Upper lobe of right lung (tissue), 1 donor: ENCODE data around the gene SAMD10. TPM values are rescaled to one million over a fixed set of nuclear protein-coding genes. Genes with fewer than 3 reads are reported as not detected.

Source experiments
- ATAC-seq: fragments of 200-7000 bp; cut with Tn5 transposase; one replicate; pipeline ENCODE4 v1.9.1; 2020; ENCODE audit warnings: mild to moderate bottlenecking, moderate library complexity
- DNase-seq: peaks from one replicate; pipeline ENCODE4 v3.0.0-alpha.2; 2020
- H3K27ac ChIP-seq: fragments of 200-600 bp; one replicate; pipeline ENCODE4 v1.8.0; 2022
- H3K27me3 ChIP-seq: fragments of 200-600 bp; one replicate; pipeline ENCODE4 v1.8.0; 2022; ENCODE audit warnings: mild to moderate bottlenecking
- H3K36me3 ChIP-seq: fragments of 200-600 bp; one replicate; pipeline ENCODE4 v1.8.0; 2022
- H3K4me1 ChIP-seq: fragments of 200-600 bp; one replicate; pipeline ENCODE4 v1.8.0; 2022
- H3K4me3 ChIP-seq: fragments of 200-600 bp; one replicate; pipeline ENCODE4 v1.8.0; 2022; ENCODE audit warnings: mild to moderate bottlenecking
- H3K9me3 ChIP-seq: fragments of 200-600 bp; one replicate; pipeline ENCODE4 v1.8.0; 2022
- intact Hi-C: fragments of 100-400 bp; cut with DNase I; formaldehyde crosslinking; loops from one replicate; pipeline ENCODE4 v1.11.0; 2022
- total RNA-seq: library from RNA; stranded (reverse); fragmentation: NEBNext Ultra II Directional; extraction: Animal tissue kit (Norgen Biotek cat#: 25700); gene quantifications from one replicate; pipeline ENCODE4 v1.2.1, GENCODE V29; 2021
- TF ChIP-seq, protein P1 (sequence below): fragments of 200-600 bp; IDR thresholded peaks from one replicate; pipeline ENCODE4 v1.8.0; 2022; ENCODE audit warnings: antibody characterized with exemption
- donor health status: DM: no; HTN: yes; CAD: no; lungs with severe emphysema.

SAMD10 gene
- total RNA-seq, 1 donor from 2014 or later = 4.3 TPM

DNA sequence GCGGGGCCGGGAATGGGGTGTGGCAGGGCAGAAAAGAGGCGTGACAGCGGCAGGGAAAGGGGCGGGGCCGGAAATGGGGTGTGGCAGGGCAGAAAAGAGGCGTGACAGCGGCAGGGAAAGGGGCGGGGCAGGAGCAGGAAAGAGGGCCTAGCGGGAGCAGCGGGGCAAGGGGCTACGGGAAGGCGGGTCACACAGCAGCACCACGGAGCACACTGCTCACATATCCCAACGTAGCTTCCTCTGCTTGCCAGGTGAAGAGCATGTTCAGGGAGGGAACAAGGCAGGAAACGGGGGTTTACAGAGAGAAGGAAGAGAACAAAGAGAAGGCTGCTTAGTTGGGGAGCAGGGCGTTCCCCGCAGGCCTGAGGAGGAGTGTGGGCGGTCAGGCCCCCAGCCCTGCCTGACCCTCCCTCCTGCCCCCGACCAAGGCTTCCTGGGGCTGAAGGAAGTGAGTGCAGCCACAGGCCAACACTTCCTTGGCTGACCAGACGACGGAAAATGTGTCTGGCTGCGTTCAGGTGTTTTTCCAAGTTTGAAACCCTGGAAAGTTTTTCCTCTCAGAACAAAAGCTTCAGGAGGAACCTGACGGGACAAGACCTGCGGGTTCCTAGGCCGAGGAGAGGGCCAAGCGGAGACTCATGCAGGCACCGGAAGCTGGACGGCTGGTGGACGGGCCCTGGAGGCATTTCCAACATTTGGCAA is 37.0 kb downstream of the SAMD10 start:
- Histone ChIP-seq H3K4me3 (no peak overlapping the region), H3K27ac (peak overlapping the region; percentile 77), H3K9me3 (no peaks in the 10 kb centered on the region), H3K36me3 (peaks cover 62% of the 10 kb centered on the region), H3K4me1 (peaks cover 25% of the 10 kb centered on the region), H3K27me3 (no peaks in the 10 kb centered on the region)
- peak; percentile 81 for DNase-seq
- peak; percentile 5 for ATAC-seq
- TF ChIP-seq, protein P1, sequence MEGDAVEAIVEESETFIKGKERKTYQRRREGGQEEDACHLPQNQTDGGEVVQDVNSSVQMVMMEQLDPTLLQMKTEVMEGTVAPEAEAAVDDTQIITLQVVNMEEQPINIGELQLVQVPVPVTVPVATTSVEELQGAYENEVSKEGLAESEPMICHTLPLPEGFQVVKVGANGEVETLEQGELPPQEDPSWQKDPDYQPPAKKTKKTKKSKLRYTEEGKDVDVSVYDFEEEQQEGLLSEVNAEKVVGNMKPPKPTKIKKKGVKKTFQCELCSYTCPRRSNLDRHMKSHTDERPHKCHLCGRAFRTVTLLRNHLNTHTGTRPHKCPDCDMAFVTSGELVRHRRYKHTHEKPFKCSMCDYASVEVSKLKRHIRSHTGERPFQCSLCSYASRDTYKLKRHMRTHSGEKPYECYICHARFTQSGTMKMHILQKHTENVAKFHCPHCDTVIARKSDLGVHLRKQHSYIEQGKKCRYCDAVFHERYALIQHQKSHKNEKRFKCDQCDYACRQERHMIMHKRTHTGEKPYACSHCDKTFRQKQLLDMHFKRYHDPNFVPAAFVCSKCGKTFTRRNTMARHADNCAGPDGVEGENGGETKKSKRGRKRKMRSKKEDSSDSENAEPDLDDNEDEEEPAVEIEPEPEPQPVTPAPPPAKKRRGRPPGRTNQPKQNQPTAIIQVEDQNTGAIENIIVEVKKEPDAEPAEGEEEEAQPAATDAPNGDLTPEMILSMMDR = no peak
- intact Hi-C loops = no loop called here

- TF ChIP-seq, protein P1 = no peak
- Histone ChIP-seq H3K9me3 (no peaks in the 10 kb centered on the region), H3K27ac (peak overlapping the region; percentile 72), H3K36me3 (peaks cover 62% of the 10 kb centered on the region), H3K27me3 (no peaks in the 10 kb centered on the region), H3K4me3 (no peak overlapping the region), H3K4me1 (peaks cover 22% of the 10 kb centered on the region)
- DNase-seq = peak; percentile 90
- ATAC-seq = peak; percentile 84
- intact Hi-C loops = no loop called here
These were observed 38.0 kb downstream of the SAMD10 start for GRCh38 chr20:63941282-63942081.

- no peaks in the 10 kb centered on the region for H3K27me3 ChIP-seq
- H3K9me3 ChIP-seq = no peaks in the 10 kb centered on the region
- TF ChIP-seq, protein P1 = no peak
- peaks cover 58% of the 10 kb centered on the region for H3K36me3 ChIP-seq
- no peak for ATAC-seq
- peak overlapping the region; percentile 72 for H3K27ac ChIP-seq
- no peak for DNase-seq
- H3K4me3 ChIP-seq = no peak overlapping the region
- intact Hi-C loops = no loop called here
- peaks cover 22% of the 10 kb centered on the region for H3K4me1 ChIP-seq
These were observed 38.8 kb downstream of the SAMD10 start for GRCh38 chr20:63940472-63941266.

GRCh38 chr20:63940071-63940471 is 39.4 kb downstream of the SAMD10 start:
- ATAC-seq = no peak
- H3K27me3 ChIP-seq = no peaks in the 10 kb centered on the region
- H3K9me3 ChIP-seq = no peaks in the 10 kb centered on the region
- H3K27ac ChIP-seq = no peak overlapping the region
- intact Hi-C loops = no loop called here
- peaks cover 22% of the 10 kb centered on the region for H3K4me1 ChIP-seq
- H3K36me3 ChIP-seq = peaks cover 58% of the 10 kb centered on the region
- TF ChIP-seq, protein P1 = no peak
- no peak overlapping the region for H3K4me3 ChIP-seq
- no peak for DNase-seq

DNA sequence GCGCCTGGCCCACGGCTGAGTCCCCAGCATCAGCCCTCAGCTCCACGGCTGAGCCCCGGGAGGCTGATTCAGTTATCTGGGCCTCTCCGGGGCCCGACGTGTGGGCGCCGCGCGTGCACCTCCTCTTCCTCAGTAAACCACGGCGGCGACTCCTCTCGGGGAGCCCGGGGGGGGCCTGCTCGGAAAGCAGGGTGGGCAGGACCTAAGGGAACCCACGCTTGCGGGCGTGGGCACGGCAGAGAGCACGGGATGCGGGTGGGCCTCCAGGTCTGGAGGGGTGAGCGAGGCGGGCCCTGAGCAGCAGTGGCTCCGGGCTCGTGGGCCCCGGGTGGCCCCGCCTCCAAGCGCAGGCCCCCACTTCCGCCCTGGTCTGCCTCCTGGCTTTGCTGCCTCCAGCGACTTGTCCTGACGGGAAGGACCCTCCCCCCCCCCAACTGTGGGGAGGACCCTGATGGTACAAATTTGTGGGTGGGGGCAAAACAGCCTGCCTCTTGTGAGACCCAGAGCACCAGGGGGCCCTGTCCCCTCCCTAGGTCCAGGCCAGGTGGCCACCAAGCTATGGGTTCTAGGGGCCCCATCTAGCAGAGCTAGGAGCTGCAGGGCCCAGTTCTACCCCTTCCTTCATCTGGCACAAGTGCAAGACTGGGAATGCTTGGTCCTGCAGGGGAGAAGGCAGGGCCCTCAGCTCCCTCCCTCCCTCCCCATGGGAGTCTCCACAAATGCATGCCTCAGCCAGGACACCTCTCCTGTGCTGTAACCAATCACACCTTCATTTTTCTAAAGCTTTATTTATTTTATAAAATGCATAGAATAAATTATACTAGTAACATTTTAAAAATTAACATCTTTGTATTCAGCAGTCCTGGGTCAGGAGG is 40.1 kb downstream of the SAMD10 start:
- no peaks in the 10 kb centered on the region for H3K27me3 ChIP-seq
- no peak overlapping the region for H3K27ac ChIP-seq
- peaks cover 22% of the 10 kb centered on the region for H3K4me1 ChIP-seq
- H3K9me3 ChIP-seq = no peaks in the 10 kb centered on the region
- TF ChIP-seq, protein P1 = no peak
- DNase-seq = no peak
- H3K36me3 ChIP-seq = peaks cover 58% of the 10 kb centered on the region
- intact Hi-C loops = no loop called here
- H3K4me3 ChIP-seq = no peak overlapping the region
- no peak for ATAC-seq
